Ascending aorta (tissue), 2 donors: ENCODE results near the gene CFAP45. TPM values are rescaled to one million over a fixed set of nuclear protein-coding genes. Genes with fewer than 3 reads are reported as not detected.

Experiments used
- DNase-seq, 2 donors: peaks; one replicate each; pipeline ENCODE4 v3.0.0-alpha.2; 2019; ENCODE audit warnings: low spot score in 2 of 2
- H3K27ac ChIP-seq, 2 donors: fragments of 200-600 bp; sonication (generic); one replicate each; pipeline ENCODE4 v1.5.1; 2016 to 2017; ENCODE audit warnings: mild to moderate bottlenecking in 1 of 2
- H3K27me3 ChIP-seq: fragments of 200-600 bp; sonication (generic); one replicate; pipeline ENCODE4 v1.5.1; 2017
- H3K36me3 ChIP-seq, 2 donors: fragments of 200-600 bp; sonication (generic); one replicate each; pipeline ENCODE4 v1.5.1; 2016
- H3K4me1 ChIP-seq, 2 donors: fragments of 200-600 bp; sonication (generic); one replicate each; pipeline ENCODE4 v1.5.1; 2016 to 2017; ENCODE audit warnings: mild to moderate bottlenecking in 1 of 2
- H3K4me3 ChIP-seq, 2 donors: fragments of 200-600 bp; sonication (generic); one replicate each; pipeline ENCODE4 v1.5.1; 2016 to 2017; ENCODE audit warnings: mild to moderate bottlenecking in 1 of 2
- H3K9me3 ChIP-seq, 2 donors: fragments of 200-600 bp; sonication (generic); one replicate each; pipeline ENCODE4 v1.5.1; 2016
- CTCF ChIP-seq, 3 experiments: fragments of 200-600 bp in 2 of 3; fragments of 450-650 bp in 1 of 3; sonication (generic) in 2 of 3; IDR thresholded peaks; one replicate each; pipeline ENCODE4 v1.5.1; 2016 to 2019; ENCODE audit warnings: antibody characterized with exemption in 3 of 3, mild to moderate bottlenecking in 1 of 3, moderate library complexity in 1 of 3
- intact Hi-C: fragments of 100-400 bp; cut with DNase I; formaldehyde crosslinking; loops from one replicate; pipeline ENCODE4 v1.15.1; 2023
- total RNA-seq: library from RNA; depleted of rRNA; stranded (reverse); fragments of >200 nt; gene quantifications from one replicate; pipeline ENCODE4 v1.1.0, GENCODE V29; 2016

CFAP45 gene
- total RNA-seq, 1 donor from 2014 or later = not detected

GRCh38 chr1:159898527-159898926, 1.4 kb downstream of the CFAP45 start:
- Histone ChIP-seq H3K4me1 (peaks cover 3 to 10% of the 10 kb centered on the region in 2 donors), H3K27me3 (no peaks in the 10 kb centered on the region), H3K36me3 (no peaks in the 10 kb centered on the region), H3K9me3 (no peaks in the 10 kb centered on the region), H3K4me3 (no peak overlapping the region), H3K27ac (no peak overlapping the region)
- intact Hi-C loops = loop anchor here (10.0 kb wide), 1 partner anchor 734 kb away; no protein-coding TSS in a partner anchor
- no peak for TF ChIP-seq CTCF (IDR thresholded peaks at IDR 0.05)
- DNase-seq = no peak

GRCh38 chr1:159897962-159898361, 2.0 kb downstream of the CFAP45 start:
- TF ChIP-seq CTCF (IDR thresholded peaks at IDR 0.05) = no peak
- Histone ChIP-seq H3K4me1 (peaks cover 3 to 10% of the 10 kb centered on the region in 2 donors), H3K27me3 (no peaks in the 10 kb centered on the region), H3K4me3 (no peak overlapping the region), H3K9me3 (no peaks in the 10 kb centered on the region), H3K27ac (no peak overlapping the region), H3K36me3 (no peaks in the 10 kb centered on the region)
- no peak for DNase-seq
- intact Hi-C loops = loop anchor here (10.0 kb wide), 1 partner anchor 733 kb away; no protein-coding TSS in a partner anchor

DNA sequence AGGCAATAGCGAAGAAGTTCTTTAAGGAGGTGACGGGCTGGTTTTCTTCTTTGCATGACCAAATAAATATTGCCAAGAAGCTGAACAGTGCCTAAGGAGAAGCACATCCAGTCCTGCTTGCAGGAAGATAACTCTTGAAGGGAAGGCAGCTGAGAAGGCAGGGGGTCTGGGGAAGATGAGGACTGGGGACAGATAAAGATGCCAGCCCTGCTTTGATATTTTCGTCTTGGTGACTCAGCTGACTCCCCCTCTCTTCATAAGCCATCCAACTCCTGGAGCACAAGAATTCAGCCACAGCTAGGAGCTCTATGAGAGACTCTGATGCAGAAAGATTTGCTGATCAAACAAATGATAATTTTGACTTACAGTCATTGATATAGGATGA, 3.4 kb downstream of the CFAP45 start:
- no peaks in the 10 kb centered on the region for H3K27me3 ChIP-seq
- H3K4me3 ChIP-seq = no peak overlapping the region
- no peaks in the 10 kb centered on the region for H3K9me3 ChIP-seq
- H3K4me1 ChIP-seq = peaks cover 3 to 10% of the 10 kb centered on the region in 2 donors
- no peak for DNase-seq
- intact Hi-C loops = loop anchor here (10.0 kb wide), 1 partner anchor 732 kb away; no protein-coding TSS in a partner anchor
- no peak overlapping the region for H3K27ac ChIP-seq
- TF ChIP-seq CTCF (IDR thresholded peaks at IDR 0.05) = no peak
- no peaks in the 10 kb centered on the region for H3K36me3 ChIP-seq

GRCh38 chr1:159895836-159896545, 4.0 kb downstream of the CFAP45 start:
- no peak for TF ChIP-seq CTCF (IDR thresholded peaks at IDR 0.05)
- no peaks in the 10 kb centered on the region for H3K9me3 ChIP-seq
- intact Hi-C loops = loop anchor here (10.0 kb wide), 1 partner anchor 731 kb away; no protein-coding TSS in a partner anchor
- peaks cover 3 to 10% of the 10 kb centered on the region in 2 donors for H3K4me1 ChIP-seq
- H3K4me3 ChIP-seq = no peak overlapping the region
- no peak for DNase-seq
- H3K27ac ChIP-seq = no peak overlapping the region
- H3K27me3 ChIP-seq = no peaks in the 10 kb centered on the region
- no peaks in the 10 kb centered on the region for H3K36me3 ChIP-seq

GRCh38 chr1:159895286-159895685, 4.7 kb downstream of the CFAP45 start:
- Histone ChIP-seq H3K36me3 (no peaks in the 10 kb centered on the region), H3K27ac (no peak overlapping the region), H3K27me3 (no peaks in the 10 kb centered on the region), H3K4me1 (peaks cover 3 to 6% of the 10 kb centered on the region in 2 donors), H3K4me3 (no peak overlapping the region), H3K9me3 (no peaks in the 10 kb centered on the region)
- TF ChIP-seq CTCF (IDR thresholded peaks at IDR 0.05) = no peak
- intact Hi-C loops = loop anchor here (10.0 kb wide), 1 partner anchor 730 kb away; no protein-coding TSS in a partner anchor
- no peak for DNase-seq
